BJ (cell line): ENCODE data around the gene UBC. TPM values are rescaled to one million over a fixed set of nuclear protein-coding genes. Genes with fewer than 3 reads are reported as not detected.
"Not testable (repeated sequence)": the region's sequence is repeated elsewhere in the genome, so short reads cannot be mapped to it uniquely, and the experiment has no call there.

Experiments
- CTCF ChIA-PET: fragments of 350-600 bp; formaldehyde crosslinking; extraction: SDS; loops from one replicate; lab custom pipeline; 2021; ENCODE audit warnings: antibody characterized with exemption, inconsistent platforms; lab: Yijun Ruan, JAX
- POLR2A ChIA-PET: fragments of 300-600 bp; sonication (Branson Sonifier 250); formaldehyde crosslinking; extraction: SDS; loops from one replicate; lab custom pipeline; 2021; ENCODE audit warnings: antibody characterized with exemption; lab: Charles Lee
- DNase-seq: peaks from one replicate; pipeline ENCODE4 v3.0.0-alpha.2; 2011; ENCODE audit warnings: low read depth
- H3K27me3 ChIP-seq: 2 replicates; pipeline ENCODE4 v1.6.0; 2011; ENCODE audit warnings: low read length; ENCODE audit not compliant: control insufficient read depth, insufficient read depth
- H3K36me3 ChIP-seq: 2 replicates; pipeline ENCODE4 v1.5.1; 2011; ENCODE audit warnings: low read length; ENCODE audit not compliant: control insufficient read depth, insufficient read depth
- H3K4me3 ChIP-seq: 2 replicates; pipeline ENCODE4 v1.5.1; 2011; ENCODE audit warnings: low read depth, mild to moderate bottlenecking, control low read depth, low read length
- polyA plus RNA-seq: library from polyadenylated mRNA; depleted of rRNA; stranded (reverse); fragments of >200 nt; gene quantifications from 2 replicates; pipeline ENCODE4 v1.2.3, GENCODE V29; 2011
- TF ChIP-seq, protein P1 (sequence below): IDR thresholded peaks from 2 replicates; pipeline ENCODE4 v1.5.1; 2011; ENCODE audit warnings: low read depth, mild to moderate bottlenecking, control low read depth, inconsistent platforms, low read length, moderate library complexity; ENCODE audit not compliant: insufficient read depth

UBC gene
- polyA plus RNA-seq, 1 experiment: 2,374 TPM

DNA sequence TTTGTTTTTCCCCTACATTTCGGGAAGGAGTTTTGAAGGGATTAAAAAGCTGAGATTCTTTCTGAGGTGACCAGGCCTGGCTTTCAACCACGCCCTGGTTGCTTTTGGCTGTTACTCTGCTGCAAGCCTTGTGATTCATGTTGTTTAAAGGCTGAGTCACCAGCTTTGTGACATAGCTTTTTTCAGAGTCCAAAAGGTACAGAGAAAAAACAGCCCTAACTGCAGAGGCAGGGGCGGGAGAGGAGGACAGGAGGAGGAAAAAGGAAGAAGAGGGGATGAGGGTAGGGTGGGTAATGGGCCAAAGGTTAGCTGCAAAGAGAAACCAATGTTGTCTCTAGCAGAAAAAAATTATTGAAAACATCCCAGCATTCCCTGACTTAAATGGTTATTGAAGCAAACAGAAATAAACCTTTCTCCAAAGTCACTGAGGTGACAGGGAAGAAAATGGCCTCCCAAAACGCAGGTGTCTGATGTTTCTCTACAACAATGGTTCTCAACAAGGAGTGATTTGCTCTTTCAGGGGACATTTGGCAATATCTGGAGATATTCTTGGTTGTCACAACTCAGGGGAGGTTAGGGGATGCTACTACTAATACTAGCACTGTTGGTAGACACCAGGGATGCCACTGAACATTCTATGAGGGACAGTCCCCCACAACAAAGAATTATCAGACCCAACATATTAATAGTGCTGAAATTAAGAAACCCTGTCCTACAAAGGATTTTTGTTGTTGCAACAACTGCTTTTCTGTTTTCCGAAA, 2.1 kb upstream of the UBC start:
- TF ChIP-seq, protein P1, sequence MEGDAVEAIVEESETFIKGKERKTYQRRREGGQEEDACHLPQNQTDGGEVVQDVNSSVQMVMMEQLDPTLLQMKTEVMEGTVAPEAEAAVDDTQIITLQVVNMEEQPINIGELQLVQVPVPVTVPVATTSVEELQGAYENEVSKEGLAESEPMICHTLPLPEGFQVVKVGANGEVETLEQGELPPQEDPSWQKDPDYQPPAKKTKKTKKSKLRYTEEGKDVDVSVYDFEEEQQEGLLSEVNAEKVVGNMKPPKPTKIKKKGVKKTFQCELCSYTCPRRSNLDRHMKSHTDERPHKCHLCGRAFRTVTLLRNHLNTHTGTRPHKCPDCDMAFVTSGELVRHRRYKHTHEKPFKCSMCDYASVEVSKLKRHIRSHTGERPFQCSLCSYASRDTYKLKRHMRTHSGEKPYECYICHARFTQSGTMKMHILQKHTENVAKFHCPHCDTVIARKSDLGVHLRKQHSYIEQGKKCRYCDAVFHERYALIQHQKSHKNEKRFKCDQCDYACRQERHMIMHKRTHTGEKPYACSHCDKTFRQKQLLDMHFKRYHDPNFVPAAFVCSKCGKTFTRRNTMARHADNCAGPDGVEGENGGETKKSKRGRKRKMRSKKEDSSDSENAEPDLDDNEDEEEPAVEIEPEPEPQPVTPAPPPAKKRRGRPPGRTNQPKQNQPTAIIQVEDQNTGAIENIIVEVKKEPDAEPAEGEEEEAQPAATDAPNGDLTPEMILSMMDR: no peak
- peak overlapping the region; percentile 22 for H3K4me3 ChIP-seq
- ChIA-PET POLR2A (interaction anchor here (0.7 to 1.5 kb wide), 3 partner anchors 12 to 1752 kb away, joined by 3 to 4 read pairs (median 3); no protein-coding TSS in a partner anchor), CTCF (interaction anchor here (1.7 to 4.3 kb wide), 4 partner anchors 10 to 24 kb away, joined by 7 to 35 read pairs (median 20); no protein-coding TSS in a partner anchor)
- no peaks in the 10 kb centered on the region for H3K27me3 ChIP-seq
- peaks cover 4% of the 10 kb centered on the region for H3K36me3 ChIP-seq
- DNase-seq: peak; percentile 81

GRCh38 chr12:124915239-124916236, 1.1 kb upstream of the UBC start:
- Histone ChIP-seq H3K4me3 (peak overlapping the region; percentile 83), H3K36me3 (peaks cover 9% of the 10 kb centered on the region), H3K27me3 (no peaks in the 10 kb centered on the region)
- DNase-seq: no peak
- TF ChIP-seq, protein P1: no peak
- ChIA-PET POLR2A (interaction anchor here (0.7 kb wide), 1 partner anchor 52 kb away, joined by 3 read pairs; no protein-coding TSS in a partner anchor), CTCF (interaction anchor here (0.9 to 4.0 kb wide), 4 partner anchors 9 to 116 kb away, joined by 3 to 31 read pairs (median 6); no protein-coding TSS in a partner anchor)

DNA sequence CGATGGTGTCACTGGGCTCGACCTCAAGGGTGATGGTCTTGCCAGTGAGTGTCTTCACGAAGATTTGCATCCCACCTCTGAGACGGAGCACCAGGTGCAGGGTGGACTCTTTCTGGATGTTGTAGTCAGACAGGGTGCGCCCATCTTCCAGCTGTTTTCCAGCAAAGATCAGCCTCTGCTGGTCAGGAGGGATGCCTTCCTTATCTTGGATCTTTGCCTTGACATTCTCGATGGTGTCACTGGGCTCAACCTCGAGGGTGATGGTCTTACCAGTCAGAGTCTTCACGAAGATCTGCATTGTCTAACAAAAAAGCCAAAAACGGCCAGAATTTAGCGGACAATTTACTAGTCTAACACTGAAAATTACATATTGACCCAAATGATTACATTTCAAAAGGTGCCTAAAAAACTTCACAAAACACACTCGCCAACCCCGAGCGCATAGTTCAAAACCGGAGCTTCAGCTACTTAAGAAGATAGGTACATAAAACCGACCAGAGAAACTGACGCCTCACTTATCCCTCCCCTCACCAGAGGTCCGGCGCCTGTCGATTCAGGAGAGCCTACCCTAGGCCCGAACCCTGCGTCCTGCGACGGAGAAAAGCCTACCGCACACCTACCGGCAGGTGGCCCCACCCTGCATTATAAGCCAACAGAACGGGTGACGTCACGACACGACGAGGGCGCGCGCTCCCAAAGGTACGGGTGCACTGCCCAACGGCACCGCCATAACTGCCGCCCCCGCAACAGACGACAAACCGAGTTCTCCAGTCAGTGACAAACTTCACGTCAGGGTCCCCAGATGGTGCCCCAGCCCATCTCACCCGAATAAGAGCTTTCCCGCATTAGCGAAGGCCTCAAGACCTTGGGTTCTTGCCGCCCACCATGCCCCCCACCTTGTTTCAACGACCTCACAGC, 717 bp downstream of the UBC start:
- TF ChIP-seq, protein P1: peak; percentile 60
- H3K36me3 ChIP-seq: peaks cover 9% of the 10 kb centered on the region
- H3K4me3 ChIP-seq: peak overlapping the region; percentile 83
- CTCF ChIA-PET: interaction anchor here (4.0 kb wide), 1 partner anchor 27 kb away, joined by 31 read pairs; no protein-coding TSS in a partner anchor
- DNase-seq: no peak
- POLR2A ChIA-PET: interaction anchor here (0.8 to 1.0 kb wide), 4 partner anchors 10 to 121 kb away, joined by 3 to 4 read pairs (median 4); no protein-coding TSS in a partner anchor
- H3K27me3 ChIP-seq: no peaks in the 10 kb centered on the region

GRCh38 chr12:124912529-124913287, 1.7 kb downstream of the UBC start:
- POLR2A ChIA-PET: interaction anchor here (0.7 kb wide), 1 partner anchor 84 kb away, joined by 10 read pairs; no protein-coding TSS in a partner anchor
- not testable (repeated sequence) for DNase-seq, H3K27me3 ChIP-seq, H3K36me3 ChIP-seq
- CTCF ChIA-PET: interaction anchor here (4.0 kb wide), 1 partner anchor 28 kb away, joined by 31 read pairs; no protein-coding TSS in a partner anchor
- peak overlapping the region; percentile 83 for H3K4me3 ChIP-seq

GRCh38 chr12:124911521-124911920, 2.9 kb downstream of the UBC start:
- DNase-seq, CTCF ChIA-PET: not testable (repeated sequence)

More at GRCh38 chr12:124911521-124911920, 2.9 kb downstream of the UBC start:
- POLR2A ChIA-PET, H3K36me3 ChIP-seq, H3K27me3 ChIP-seq: not testable (repeated sequence)
- peak overlapping the region; percentile 36 for H3K4me3 ChIP-seq
